B cell (primary cell): ENCODE data around the gene ZNF398.

Source experiments
- EZH2 ChIP-seq: IDR thresholded peaks from 2 replicates; pipeline ENCODE4 v1.6.1; 2012; ENCODE audit warnings: borderline replicate concordance, low read depth, mild to moderate bottlenecking, moderate library complexity, low read length; ENCODE audit not compliant: insufficient read depth, poor library complexity, severe bottlenecking
- TF ChIP-seq, protein P1 (sequence below): fragments of 200-600 bp; IDR thresholded peaks from one replicate; pipeline ENCODE4 v1.8.0; 2022; ENCODE audit warnings: antibody characterized with exemption, mild to moderate bottlenecking

DNA sequence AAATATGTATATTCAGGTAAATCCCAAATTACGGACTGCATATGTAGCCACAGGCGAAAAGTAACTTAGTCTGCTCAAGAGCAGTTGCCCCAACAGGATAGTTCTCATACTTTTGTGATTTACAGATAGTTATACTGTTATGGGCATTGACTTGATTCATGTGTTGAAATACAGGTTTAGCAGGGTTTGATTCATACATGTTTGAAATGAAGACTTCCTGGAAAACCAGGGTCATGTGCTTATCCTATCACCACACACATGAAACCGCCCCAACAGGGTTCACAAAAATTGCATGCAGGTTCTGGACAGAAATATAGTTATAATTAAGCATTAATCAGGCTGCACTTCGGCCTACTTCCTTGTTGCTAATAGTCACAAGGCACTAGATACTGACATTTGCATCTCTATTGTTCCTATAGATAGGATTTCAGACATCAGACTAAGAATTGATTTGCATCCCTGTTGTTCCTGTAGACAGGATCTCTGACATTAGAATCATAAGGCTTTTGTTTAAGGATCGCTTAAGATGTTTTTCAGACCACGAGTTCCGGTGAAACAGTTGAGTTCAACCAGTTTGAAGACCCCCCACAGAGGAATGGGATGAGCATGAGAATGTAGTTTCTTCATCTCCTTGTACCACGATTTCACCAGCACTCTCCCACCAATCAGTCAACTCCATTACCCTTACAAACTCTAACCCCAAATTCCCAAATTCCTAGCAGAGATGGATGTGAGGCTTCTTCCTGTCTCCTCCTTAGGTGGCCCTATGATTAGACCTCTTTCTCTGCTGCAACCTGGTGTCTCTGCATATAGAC is 2.0 kb upstream of the ZNF398 start:
- TF ChIP-seq, protein P1, sequence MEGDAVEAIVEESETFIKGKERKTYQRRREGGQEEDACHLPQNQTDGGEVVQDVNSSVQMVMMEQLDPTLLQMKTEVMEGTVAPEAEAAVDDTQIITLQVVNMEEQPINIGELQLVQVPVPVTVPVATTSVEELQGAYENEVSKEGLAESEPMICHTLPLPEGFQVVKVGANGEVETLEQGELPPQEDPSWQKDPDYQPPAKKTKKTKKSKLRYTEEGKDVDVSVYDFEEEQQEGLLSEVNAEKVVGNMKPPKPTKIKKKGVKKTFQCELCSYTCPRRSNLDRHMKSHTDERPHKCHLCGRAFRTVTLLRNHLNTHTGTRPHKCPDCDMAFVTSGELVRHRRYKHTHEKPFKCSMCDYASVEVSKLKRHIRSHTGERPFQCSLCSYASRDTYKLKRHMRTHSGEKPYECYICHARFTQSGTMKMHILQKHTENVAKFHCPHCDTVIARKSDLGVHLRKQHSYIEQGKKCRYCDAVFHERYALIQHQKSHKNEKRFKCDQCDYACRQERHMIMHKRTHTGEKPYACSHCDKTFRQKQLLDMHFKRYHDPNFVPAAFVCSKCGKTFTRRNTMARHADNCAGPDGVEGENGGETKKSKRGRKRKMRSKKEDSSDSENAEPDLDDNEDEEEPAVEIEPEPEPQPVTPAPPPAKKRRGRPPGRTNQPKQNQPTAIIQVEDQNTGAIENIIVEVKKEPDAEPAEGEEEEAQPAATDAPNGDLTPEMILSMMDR = no peak
- TF ChIP-seq EZH2 = no peak
